Measurements from ENCODE around the gene MSH4.
"Not testable (repeated sequence)": the region's sequence is repeated elsewhere in the genome, so short reads cannot be mapped to it uniquely, and the experiment has no call there.

The MSH4 gene

DNA sequence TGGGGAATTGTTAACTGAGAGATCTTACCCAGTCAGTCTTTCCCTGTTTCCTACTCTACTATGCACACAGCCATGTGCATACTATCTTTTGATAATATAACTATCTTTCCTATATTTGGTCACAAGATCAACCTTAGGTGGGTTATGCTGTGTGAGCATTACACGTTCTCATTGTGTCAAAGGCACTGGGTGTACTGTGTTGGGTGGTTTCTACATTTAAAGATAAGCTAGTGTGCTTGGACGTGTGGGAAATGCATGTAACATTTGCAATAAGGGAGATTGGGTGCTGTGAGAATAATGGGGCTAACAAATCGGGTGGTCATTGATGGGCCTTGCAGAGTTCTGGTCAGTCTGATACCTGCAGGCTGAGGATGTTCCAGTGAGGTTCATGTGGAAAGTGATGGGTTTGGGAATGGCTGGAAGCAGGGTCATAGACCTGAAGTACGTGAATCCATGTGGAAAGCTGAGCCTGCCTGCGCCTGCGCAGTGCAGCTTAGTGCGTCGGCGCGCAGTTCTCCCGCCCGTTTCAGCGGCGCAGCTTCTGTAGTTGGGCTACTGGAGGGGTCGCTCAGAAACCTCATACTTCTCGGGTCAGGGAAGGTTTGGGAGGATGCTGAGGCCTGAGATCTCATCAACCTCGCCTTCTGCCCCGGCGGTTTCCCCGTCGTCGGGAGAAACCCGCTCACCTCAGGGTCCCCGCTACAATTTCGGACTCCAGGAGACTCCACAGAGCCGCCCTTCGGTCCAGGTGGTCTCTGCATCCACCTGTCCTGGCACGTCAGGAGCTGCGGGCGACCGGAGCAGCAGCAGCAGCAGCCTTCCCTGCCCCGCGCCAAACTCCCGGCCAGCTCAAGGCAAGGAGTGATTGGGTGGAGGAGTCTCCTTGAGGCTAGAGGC lies at the start of gene MSH4:
Gene MSH4 (plus strand): TSS at position 507 of the 897 bp plus-strand sequence. CDS start 104 bp downstream, at position 611.
- DNase-seq: no peak

DNA sequence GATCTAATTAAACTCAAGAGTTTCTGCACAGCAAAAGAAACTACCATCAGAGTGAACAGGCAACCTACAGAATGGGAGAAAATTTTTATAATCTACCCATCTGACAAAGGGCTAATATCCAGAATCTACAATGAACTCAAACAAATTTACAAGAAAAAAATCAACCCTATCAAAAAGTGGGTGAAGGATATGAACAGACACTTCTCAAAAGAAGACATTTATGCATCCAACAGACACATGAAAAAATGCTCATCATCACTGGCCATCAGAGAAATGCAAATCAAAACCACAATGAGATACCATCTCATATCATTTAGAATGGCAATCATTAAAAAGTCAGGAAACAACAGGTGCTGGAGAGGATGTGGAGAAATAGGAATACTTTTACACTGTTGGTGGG lies 39.5 kb upstream of the MSH4 start:
- DNase-seq: not testable (repeated sequence)

DNA sequence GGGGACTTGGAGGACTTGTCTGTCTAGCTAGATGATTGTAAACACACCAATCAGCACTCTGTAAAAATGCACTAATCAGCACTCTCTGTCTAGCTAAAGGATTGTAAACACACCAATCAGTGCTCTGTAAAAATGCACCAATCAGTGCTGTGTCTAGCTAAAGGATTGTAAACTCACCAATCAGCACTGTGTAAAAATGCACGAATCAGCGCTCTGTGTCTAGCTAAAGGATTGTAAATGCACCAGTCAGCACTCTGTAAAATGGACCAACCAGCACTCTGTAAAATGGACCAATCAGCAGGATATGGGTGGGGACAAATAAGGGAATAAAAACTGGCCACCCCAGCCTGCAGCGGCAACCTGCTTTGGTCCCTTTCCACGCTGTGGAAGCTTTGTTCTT lies 38.1 kb upstream of the MSH4 start:
- DNase-seq: not testable (repeated sequence)

DNA sequence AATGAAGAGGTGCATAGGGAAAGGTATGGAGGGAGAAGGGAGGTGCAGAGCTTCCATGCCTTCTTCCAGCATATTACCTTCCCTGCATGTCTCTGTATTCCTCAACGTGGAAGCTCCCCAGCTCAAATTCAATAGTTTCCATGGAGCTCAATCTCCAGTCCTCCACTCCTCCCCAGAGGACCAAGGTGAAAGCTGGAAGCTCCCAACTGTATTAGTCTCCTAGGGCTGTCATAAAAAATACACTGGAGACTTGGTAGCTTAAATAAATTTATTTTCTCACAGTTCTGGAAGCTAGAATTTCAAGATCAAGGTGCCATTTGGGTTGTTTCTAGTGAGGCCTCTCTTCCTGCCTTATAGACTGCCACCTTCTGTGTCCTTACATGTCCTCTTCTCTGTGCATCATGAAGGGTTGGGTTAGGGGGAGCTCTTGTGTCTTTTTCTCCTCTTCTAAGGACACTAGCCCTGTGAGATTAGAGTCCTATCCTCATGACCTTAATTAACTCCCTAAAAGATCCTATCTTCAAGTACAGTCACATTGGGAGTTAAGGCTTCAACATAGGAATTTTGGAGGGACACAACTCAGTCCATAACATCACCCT lies 32.5 kb upstream of the MSH4 start:
- no peak for DNase-seq

DNA sequence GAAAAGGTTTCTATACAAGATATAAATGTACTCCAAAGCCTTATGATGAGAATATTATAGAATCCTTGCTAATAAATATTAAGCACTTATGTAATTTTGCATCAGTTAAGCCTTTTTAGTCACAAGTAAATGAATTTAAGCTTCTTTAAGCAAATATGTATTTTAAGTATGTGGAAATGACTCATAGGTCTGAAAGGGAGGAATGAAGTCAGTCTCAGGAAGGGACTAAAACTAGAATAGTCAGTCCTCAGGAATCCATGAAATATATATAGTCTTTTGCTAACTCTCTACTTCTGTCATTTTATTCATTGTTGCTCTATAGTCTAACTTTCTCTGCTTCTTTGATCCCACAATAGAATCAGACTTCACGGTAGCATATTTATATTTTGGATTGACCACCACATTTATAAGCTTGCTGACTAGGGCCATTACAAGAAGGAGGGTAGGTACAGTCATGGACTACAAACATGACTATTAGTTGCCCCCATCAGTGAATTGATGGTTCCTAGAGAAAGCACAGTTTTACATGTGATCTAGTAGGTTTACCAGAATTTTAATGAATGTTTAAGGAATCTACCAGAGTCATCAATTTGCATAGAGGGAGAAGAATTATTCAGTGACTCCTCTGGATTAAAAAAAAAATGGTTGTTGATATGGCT lies 30.9 kb upstream of the MSH4 start:
- DNase-seq: no peak

DNA sequence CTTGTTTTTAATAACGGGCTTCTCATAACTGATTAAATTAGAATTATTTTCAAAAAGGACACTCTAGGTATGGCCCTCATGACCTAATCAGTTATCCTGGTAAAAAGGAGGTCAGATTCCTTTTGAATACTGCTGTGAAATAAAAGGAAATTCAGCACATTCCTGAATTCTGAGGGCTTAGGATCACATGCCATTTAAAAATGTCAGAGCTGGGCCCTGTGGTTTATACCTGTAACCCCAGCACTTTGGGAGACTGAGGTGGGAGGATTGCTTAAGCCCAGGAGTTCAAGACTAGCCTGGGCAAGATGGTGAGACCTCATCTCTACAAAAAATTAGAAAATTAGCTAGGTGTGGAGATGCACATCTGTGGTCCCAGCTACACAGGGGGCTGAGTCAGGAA lies 28.7 kb upstream of the MSH4 start:
- no peak for DNase-seq

DNA sequence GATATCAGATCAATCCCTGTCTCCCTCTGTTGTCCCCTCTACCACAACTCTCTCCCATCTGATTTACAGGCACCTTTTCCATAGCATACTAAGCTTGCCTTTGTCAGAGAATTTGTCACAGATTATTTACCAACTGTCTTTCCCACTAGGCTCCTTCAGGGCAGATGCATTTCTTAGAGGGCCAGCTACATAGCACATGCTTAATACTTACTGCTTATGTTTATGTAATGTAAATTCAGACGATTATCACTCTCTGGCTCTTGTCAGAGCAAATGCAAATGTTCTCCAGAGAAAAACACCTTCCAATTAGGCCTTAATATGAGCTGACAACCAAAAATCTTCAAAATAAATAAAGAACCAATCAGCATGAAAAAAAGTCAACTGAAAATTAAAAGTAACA lies 25.9 kb upstream of the MSH4 start:
- DNase-seq: no peak

DNA sequence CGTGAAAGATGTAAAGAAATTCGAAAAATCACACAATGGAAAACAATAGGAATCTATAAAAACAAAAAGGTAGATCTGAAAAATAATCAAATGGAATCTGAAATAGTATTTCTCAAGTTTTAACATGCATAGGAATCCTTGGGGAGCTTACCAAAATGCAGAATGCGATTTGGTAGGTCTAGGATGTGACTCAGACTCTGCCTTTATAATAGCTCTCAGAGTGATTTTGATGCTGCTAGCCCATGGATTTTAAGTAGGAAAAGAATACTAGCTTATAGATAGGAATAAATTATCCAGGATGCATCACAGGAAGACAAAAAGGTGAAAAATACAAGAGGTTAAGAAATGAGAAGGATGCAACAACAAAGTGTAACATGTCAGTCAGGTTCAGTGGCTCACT lies 24.7 kb upstream of the MSH4 start:
- no peak for DNase-seq

DNA sequence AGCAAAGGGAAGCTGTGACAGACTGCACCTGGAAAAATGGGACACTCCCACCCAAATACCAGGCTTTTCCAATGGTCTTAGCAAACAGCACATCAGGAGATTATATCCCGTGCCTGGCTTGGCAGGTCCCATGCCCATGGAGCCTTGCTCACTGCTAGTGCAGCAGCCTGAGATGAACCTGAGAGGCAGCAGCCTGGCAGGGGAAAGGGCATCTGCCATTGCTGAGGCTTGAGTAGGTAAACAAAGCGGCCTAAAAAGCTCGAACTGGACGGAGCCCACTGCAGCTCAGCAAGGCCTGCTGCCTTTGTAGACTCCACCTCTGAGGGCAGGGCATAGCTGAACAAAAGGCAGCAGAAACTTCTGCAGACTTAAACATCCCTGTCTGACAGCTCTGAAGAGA lies 18.9 kb upstream of the MSH4 start:
- DNase-seq: not testable (repeated sequence)

DNA sequence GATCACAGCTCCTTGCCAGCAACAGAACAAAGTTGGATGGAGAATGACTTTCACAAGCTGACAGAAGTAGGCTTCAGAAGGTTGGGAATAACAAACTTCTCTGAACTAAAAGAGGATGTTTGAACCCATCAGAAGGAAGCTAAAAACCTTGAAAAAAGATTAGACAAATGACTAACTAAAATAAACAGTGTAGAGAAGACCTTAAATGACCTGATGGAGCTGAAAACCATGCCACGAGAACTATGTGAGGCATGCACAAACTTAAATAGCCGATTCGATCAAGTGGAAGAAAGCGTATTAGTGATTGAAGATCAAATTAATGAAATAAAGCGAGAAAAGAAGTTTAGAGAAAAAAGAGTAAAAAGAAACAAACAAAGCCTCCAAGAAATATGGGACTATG lies 18.0 kb upstream of the MSH4 start:
- DNase-seq: not testable (repeated sequence)

DNA sequence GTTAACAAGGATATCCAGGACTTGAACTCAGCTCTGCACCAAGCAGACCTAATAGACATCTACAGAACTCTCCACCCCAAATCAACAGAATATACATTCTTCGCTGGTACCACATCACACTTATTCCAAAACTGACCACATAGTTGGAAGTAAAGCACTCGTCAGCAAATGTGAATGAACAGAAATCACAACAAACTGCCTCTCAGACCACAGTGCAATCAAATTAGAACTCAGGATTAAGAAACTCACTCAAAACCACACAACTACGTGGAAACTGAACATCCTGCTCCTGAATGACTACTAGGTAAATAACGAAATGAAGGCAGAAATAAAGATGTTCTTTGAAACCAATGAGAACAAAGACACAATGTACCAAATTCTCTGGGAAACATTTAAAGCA lies 16.5 kb upstream of the MSH4 start:
- DNase-seq: not testable (repeated sequence)

DNA sequence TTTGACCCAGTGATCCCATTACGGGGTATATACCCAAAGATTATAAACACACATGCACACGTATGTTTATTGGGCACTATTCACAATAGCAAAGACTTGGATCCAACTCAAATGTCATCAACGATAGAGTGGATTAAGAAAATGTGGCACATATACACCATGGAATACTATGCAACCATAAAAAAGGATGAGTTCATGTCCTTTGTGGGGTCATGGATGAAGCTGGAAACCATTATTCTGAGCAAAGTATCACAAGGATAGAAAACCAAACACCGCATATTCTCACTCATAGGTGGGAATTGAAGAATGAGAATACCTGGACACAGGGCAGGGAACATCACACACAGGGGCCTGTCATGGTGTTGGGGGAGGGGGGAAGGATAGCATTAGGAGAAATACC lies 12.8 kb upstream of the MSH4 start:
- not testable (repeated sequence) for DNase-seq

DNA sequence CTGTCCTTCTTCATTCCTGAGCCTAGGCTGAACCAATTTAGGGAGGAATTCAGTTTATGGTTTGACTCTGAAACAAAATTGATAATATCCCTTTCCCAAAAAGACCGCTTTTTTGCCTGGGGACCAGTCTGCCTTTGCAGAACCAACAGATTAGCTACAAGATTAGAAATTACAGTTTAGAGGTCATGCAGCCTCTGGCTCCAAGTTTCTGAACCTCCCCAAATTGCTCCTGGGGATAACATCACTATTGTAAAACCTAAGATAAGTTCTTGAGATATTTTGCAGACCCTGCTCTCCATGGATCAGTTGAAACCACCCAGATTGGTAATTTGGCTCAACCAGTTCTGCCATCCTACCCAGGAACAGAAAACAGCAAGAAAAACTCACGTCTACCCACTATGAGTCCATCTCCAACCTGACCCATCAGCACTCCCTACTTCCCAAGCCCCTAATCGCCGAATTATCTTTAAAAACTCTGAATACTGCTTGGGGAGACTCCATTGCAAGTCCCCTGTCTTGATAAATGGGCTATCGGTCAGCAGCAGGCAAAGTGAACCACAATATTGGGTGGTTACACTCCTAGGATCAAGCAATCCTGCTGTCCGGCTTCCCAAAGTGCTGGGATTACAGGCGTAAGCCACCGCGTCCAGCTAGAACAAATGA lies 11.2 kb upstream of the MSH4 start:
- no peak for DNase-seq

DNA sequence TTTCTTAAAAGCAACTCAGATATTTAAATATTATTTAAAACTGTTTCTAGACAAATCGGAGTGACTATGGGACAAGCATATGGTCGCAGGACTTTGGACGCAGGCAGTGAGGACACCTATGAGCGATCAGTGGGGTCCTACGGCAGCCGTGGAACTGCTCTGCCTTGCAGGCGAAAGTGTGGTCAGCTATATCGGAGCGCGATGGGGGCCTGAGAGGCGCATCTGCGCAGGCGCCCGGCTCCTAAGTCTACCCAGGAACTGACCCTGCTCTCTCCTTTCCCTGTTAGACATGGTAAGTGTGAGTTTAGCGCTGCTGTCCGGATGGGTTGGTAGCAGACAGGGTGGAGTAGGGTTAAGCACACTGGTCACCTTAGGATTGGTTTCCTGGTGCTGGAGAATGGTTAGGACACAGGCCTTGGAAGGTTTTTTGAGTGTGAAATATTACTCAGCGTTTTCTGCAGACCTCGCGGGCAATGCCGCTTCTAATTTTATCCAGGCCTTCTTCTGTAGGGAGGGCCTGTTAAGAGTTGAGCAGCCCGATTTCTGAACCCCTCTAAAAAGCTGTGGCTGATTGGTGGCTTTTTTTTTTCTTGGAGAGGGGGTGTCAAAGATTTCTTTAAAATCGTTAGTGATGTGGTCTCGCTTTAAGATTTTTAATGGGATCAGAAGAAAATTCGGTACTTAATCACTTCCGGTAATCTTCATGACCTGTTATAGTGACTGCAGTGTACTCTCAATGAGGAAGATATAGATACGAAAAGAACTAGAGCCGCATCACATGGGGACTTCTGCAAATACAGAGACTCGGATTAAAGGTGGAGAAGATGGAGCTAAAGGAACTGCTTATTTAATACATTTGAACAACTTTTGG lies 10.5 kb upstream of the MSH4 start, which contains the start of gene RABGGTB:
Gene RABGGTB (plus strand): TSS at position 274 of the 871 bp plus-strand sequence. CDS start 16 bp downstream, at position 290.
- peak; percentile 81 to 91 (median 87) for DNase-seq

DNA sequence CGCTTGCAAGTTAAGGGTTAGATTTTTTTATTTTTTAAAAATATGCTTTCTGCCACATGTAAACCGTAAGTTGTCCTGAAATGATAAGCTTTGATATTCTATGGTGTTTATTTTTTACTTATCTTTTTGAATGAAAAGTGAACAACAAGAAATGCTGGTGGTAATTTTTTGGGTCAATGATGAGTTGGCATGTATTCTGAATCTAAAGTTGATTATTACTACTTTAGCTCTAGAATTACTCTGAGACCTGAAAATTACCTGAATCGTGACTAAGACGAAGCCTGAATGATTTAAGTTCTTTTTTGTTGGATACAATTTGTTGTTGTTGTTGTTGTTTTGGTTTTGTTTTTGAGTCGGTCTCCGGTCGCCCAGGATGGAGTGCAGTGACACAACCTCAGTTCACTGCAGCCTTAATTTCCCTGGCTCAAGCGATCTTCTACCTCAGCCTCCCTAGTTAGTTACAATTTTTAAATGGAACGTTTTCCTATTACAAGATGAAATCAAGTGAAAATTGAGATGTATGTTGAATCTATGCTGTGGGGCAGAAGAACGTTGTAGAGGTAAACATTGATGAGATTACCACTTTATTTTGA lies 9.7 kb upstream of the MSH4 start:
- DNase-seq: no peak

DNA sequence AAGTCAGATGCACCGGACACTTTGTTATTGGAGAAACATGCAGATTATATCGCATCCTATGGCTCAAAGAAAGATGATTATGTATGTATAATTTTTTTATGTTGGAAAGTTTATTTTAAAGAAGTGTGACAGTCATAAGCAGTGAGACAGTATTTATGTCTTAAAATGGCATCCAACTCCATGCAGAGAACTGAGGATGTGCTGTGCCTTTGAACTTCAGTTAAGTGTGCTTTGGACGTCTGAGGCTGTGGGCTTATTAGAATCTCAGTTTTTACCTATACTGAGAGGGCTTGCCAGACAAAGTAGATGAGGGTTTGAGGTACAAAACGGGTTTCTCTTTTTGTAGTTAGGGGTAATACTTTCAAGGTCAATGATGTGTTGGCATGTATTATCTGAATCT lies 9.2 kb upstream of the MSH4 start:
- peak in 2 of 6 experiments; percentile 4 to 10 for DNase-seq

DNA sequence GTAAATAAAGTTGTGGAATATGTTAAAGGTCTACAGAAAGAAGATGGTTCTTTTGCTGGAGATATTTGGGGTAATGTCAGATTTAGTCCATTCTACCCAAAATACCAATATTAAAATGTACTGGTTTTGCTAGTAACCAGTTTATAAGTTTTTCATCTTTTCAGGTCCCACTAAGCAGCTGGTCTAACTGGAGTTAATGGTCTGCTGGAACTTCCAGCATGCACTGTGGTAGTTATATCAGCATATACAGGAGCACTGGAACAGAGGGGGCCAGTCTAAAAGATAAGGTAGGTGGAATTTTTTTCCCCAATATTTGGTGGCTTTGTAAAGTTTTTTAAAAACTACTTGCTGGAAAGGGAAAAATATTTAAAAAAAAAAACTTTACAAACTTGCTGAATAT lies 6.7 kb upstream of the MSH4 start:
- no peak for DNase-seq

DNA sequence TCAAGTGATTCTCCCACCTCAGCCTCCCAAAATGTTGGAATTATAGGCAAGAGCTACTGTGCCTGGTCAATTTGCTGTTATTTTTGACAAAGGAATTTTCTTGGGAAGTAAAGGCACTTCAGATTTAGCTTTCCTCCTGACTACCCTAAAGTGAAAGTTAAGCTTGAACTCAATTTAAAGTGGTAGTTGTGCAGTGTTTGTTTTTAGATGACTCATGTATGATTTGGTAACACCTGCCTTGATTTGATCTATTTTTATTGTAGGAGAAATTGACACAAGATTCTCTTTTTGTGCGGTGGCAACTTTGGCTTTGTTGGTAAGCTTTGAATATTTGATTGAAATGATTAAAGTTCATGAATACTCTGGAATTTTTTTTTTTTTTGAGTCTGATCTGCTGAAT lies 5.7 kb upstream of the MSH4 start:
- DNase-seq: no peak

DNA sequence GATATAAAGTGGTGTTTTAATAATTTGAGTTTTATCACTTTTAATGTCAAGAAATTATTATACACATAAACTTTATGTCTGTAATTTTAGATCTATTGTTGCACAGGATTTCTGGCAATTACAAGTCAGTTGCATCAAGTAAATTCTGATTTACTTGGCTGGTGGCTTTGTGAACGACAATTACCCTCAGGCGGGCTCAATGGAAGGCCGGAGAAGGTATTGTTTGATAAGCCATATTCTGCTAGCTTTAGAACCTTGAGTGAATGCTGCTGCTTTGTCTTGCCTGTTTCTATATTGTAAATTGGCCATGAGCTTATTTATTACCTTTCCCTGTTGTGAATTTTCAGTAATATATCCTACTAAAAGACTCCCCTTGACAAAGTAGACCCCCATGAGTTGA lies 4.6 kb upstream of the MSH4 start:
- DNase-seq: no peak

DNA sequence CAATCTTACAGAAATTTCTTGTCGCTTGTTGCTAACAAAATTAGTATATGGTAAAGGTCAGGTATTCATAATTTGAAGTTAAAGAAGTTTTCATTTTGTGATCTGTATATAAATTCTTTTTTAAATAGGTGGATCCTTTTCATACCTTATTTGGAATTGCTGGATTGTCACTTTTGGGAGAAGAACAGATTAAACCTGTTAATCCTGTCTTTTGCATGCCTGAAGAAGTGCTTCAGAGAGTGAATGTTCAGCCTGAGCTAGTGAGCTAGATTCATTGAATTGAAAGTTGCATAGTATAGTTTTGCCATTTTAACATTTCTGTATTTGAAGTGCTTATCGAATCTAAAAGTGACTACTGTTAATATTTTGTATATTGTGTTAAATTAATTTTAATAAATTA lies 2.3 kb upstream of the MSH4 start:
- DNase-seq: no peak

DNA sequence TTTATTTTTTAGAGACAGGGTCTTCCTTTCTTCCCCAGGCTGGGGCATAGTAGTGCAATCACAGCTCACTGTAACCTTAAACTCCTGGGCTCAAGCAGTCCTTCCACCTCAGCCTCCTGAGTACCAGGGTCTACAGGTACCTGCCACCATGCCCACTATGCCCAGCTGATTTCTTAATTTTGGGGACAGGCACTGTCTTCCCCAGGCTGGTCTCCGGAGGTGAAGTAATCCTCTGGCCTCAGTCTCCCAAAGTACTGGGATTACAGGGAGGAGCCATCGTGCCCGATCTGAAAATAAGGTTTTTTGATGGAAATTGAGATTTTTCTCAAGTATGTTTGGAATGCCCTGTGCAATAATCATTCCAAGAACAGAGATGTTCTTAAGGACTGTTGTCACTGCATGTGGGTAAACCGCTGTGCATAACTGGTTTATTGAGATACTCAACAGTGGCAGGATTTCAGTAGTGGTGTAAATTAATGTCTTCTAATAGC lies 934 bp upstream of the MSH4 start:
- DNase-seq: no peak

DNA sequence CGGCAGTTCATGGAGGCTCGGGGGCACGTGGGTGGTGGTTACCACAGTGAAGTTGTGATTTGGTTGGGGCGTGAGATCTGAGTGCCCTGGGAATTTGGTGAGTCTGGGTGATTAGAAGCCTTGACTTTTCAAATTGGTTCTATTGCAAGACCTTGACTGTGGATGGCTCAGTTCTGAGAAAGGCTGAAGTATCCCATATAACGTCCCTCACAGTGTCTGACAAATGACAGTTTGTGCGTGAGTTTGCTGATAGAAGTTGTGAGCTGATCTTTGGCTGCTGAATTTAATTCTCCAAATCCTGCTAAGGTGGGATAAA lies 549 bp downstream of the MSH4 start:
- DNase-seq: no peak

Data from stimulated activated naive CD4-positive, alpha-beta T cell (primary cell).